IMR-90 (cell line): ENCODE measurements around the gene HIRA. TPM values are rescaled to one million over a fixed set of nuclear protein-coding genes. Genes with fewer than 3 reads are reported as not detected.
"Not testable (repeated sequence)": the region's sequence is repeated elsewhere in the genome, so short reads cannot be mapped to it uniquely, and the experiment has no call there.

ENCODE experiments used
- ATAC-seq: fragments of 200-7000 bp; cut with Tn5 transposase; 2 replicates; pipeline ENCODE4 v1.9.1; 2020; ENCODE audit warnings: low read depth, mild to moderate bottlenecking, moderate library complexity
- BruUV-seq: library from RNA; stranded (reverse); fragments of 400-500 nt; replicated peaks from 2 replicates; lab custom pipeline; 2021; lab: Mats Ljungman, UMichigan
- CTCF ChIA-PET: fragments of 300-600 bp; formaldehyde crosslinking; extraction: SDS; loops from one replicate; lab custom pipeline; 2021; ENCODE audit warnings: antibody characterized with exemption; lab: Yijun Ruan, JAX
- POLR2A ChIA-PET: fragments of 300-600 bp; sonication (Branson Sonifier 250); formaldehyde crosslinking; loops from one replicate; lab custom pipeline; 2022; ENCODE audit warnings: antibody characterized with exemption; ENCODE audit not compliant: unreplicated experiment; lab: Charles Lee
- DNase-seq: peaks from one replicate; pipeline ENCODE4 v3.0.0; 2013
- H2AFZ ChIP-seq: replicated peaks from 2 replicates; pipeline ENCODE3; 2013; ENCODE audit warnings: low read length, mild to moderate bottlenecking; ENCODE audit not compliant: poor library complexity
- H2AK5ac ChIP-seq: 2 replicates; pipeline ENCODE4 v1.6.1; 2013; ENCODE audit warnings: low read depth, low read length, inconsistent platforms
- H2AK9ac ChIP-seq: replicated peaks from 2 replicates; pipeline ENCODE3; 2013; ENCODE audit warnings: mild to moderate bottlenecking, low read depth, low read length, moderate library complexity; ENCODE audit not compliant: poor library complexity
- H2BK120ac ChIP-seq: 2 replicates; pipeline ENCODE4 v1.6.1; 2013; ENCODE audit warnings: low read depth, low read length, inconsistent platforms
- H2BK15ac ChIP-seq: 3 replicates; pipeline ENCODE4 v1.6.1; 2013; ENCODE audit warnings: low read depth, low read length, inconsistent platforms
- H2BK20ac ChIP-seq: 2 replicates; pipeline ENCODE4 v1.6.1; 2013; ENCODE audit warnings: low read depth, mild to moderate bottlenecking, inconsistent platforms, low read length, moderate library complexity
- H2BK5ac ChIP-seq: 2 replicates; pipeline ENCODE4 v1.6.1; 2013; ENCODE audit warnings: mild to moderate bottlenecking, low read depth, low read length, inconsistent platforms; ENCODE audit not compliant: poor library complexity, severe bottlenecking
- H3K14ac ChIP-seq: replicated peaks from 2 replicates; pipeline ENCODE4 v1.6.1; 2013; ENCODE audit warnings: low read depth, low read length, inconsistent platforms
- H3K18ac ChIP-seq: 2 replicates; pipeline ENCODE4 v1.6.1; 2013; ENCODE audit warnings: low read depth, low read length, control low read depth
- H3K23ac ChIP-seq: 2 replicates; pipeline ENCODE4 v1.6.1; 2013; ENCODE audit warnings: low read depth, low read length, inconsistent platforms
- H3K27ac ChIP-seq: 2 replicates; pipeline ENCODE4 v1.5.1; 2013; ENCODE audit warnings: mild to moderate bottlenecking, control low read depth, low read length; ENCODE audit not compliant: insufficient read depth
- H3K27me3 ChIP-seq: 2 replicates; pipeline ENCODE4 v1.6.1; 2013; ENCODE audit warnings: low read length; ENCODE audit not compliant: control insufficient read depth, insufficient read depth
- H3K36me3 ChIP-seq: 2 replicates; pipeline ENCODE4 v1.6.1; 2013; ENCODE audit warnings: low read length, mixed read lengths; ENCODE audit not compliant: control insufficient read depth, insufficient read depth
- H3K4ac ChIP-seq: 2 replicates; pipeline ENCODE4 v1.6.1; 2013; ENCODE audit warnings: low read depth, low read length, inconsistent platforms
- H3K4me1 ChIP-seq: 2 replicates; pipeline ENCODE4 v1.6.1; 2013; ENCODE audit warnings: low read length, mixed read lengths; ENCODE audit not compliant: control insufficient read depth, insufficient read depth
- H3K4me2 ChIP-seq: 2 replicates; pipeline ENCODE4 v1.6.1; 2013; ENCODE audit warnings: low read depth, mild to moderate bottlenecking, control low read depth, low read length, moderate library complexity
- H3K4me3 ChIP-seq: 2 replicates; pipeline ENCODE4 v1.5.1; 2013; ENCODE audit warnings: low read depth, mild to moderate bottlenecking, control low read depth, low read length, moderate library complexity; ENCODE audit not compliant: insufficient read depth
- H3K56ac ChIP-seq: 2 replicates; pipeline ENCODE4 v1.6.1; 2013; ENCODE audit warnings: low read length, inconsistent platforms; ENCODE audit not compliant: insufficient read depth; ENCODE audit errors: extremely low read depth
- H3K79me1 ChIP-seq, 2 experiments: 2 replicates each; pipeline ENCODE4 v1.6.1; 2013; ENCODE audit warnings: low read length in 2 of 2, inconsistent platforms in 1 of 2, low read depth in 1 of 2
- H3K9ac ChIP-seq: 2 replicates; pipeline ENCODE4 v1.6.1; 2013; ENCODE audit warnings: low read depth, low read length, control low read depth
- H3K9me1 ChIP-seq: 2 replicates; pipeline ENCODE4 v1.6.1; 2013; ENCODE audit warnings: low read length, inconsistent platforms; ENCODE audit not compliant: insufficient read depth
- H3K9me3 ChIP-seq: 2 replicates; pipeline ENCODE4 v1.6.1; 2013; ENCODE audit warnings: low read length; ENCODE audit not compliant: control insufficient read depth, insufficient read depth
- H4K20me1 ChIP-seq: 2 replicates; pipeline ENCODE4 v1.6.1; 2013; ENCODE audit warnings: low read length, inconsistent platforms; ENCODE audit not compliant: insufficient read depth
- H4K5ac ChIP-seq: 2 replicates; pipeline ENCODE4 v1.6.1; 2013; ENCODE audit warnings: mild to moderate bottlenecking, low read depth, low read length, control low read depth
- H4K8ac ChIP-seq, 2 experiments: 2 replicates each; pipeline ENCODE4 v1.6.1; 2013; ENCODE audit warnings: low read depth in 2 of 2, low read length in 2 of 2, control low read depth in 1 of 2, inconsistent platforms in 1 of 2
- H4K91ac ChIP-seq: 2 replicates; pipeline ENCODE4 v1.6.1; 2013; ENCODE audit warnings: low read depth, low read length, inconsistent platforms; ENCODE audit not compliant: insufficient read depth
- WGBS, 2 experiments: methylation state at CpG; one replicate each; pipeline versions ENCODE4 v1.1.5 to v1.1.7; 2013; ENCODE audit warnings: missing lambda C conversion rate in 2 of 2; ENCODE audit not compliant: insufficient read length in 1 of 2; ENCODE audit errors: extremely low coverage in 2 of 2; 5-methylcytosine and 5-hydroxymethylcytosine counted together
- dilution Hi-C: fragments of 300-500 bp; cut with HindIII; formaldehyde crosslinking; loops from one replicate; pipeline ENCODE4 v1.14.3; 2018; ENCODE audit warnings: low sequenced_read_pairs; ENCODE audit not compliant: unreplicated experiment
- in situ Hi-C: fragments of 300-500 bp; cut with MboI; formaldehyde crosslinking; loops from 3 replicates; pipeline ENCODE4 v1.14.3; 2019; ENCODE audit warnings: low sequenced_read_pairs, inconsistent platforms, mixed read lengths
- intact Hi-C: fragments of 100-400 bp; cut with micrococcal nuclease; formaldehyde crosslinking; loops from 2 replicates; pipeline ENCODE4 v1.10.0; 2022
- polyA plus RNA-seq, 3 experiments: library from polyadenylated mRNA; depleted of rRNA; stranded (reverse); fragments of >200 nt; gene quantifications; 2 replicates each; pipeline ENCODE4 v1.2.3, GENCODE V29; 2012; ENCODE audit warnings: low replicate concordance in 1 of 3
- total RNA-seq: library from RNA; depleted of rRNA; stranded (reverse); fragments of >200 nt; gene quantifications from 2 replicates; pipeline ENCODE4 v1.2.3, GENCODE V29; 2012

Gene HIRA
- total and polyA plus RNA-seq, 2 of the 4 experiments (the other 2 are of a cell fraction), result 14.5 to 24.2 TPM

GRCh38 chr22:19363541-19363940, 68.0 kb downstream of the HIRA start:
- H3K14ac ChIP-seq, H2BK15ac ChIP-seq, H3K4ac ChIP-seq, H4K20me1 ChIP-seq, ATAC-seq, H4K91ac ChIP-seq, H3K9me1 ChIP-seq, H3K9ac ChIP-seq, H3K27ac ChIP-seq, H2BK20ac ChIP-seq, dilution Hi-C loops, H3K79me1 ChIP-seq, H2BK120ac ChIP-seq, H2AFZ ChIP-seq, BruUV-seq, DNase-seq, H2BK5ac ChIP-seq, H3K4me3 ChIP-seq, H3K4me1 ChIP-seq, H4K8ac ChIP-seq, H3K27me3 ChIP-seq, H3K4me2 ChIP-seq, H2AK9ac ChIP-seq, H3K18ac ChIP-seq, CTCF ChIA-PET, H3K9me3 ChIP-seq, H2AK5ac ChIP-seq, intact Hi-C loops, H3K56ac ChIP-seq, H4K5ac ChIP-seq, H3K23ac ChIP-seq, POLR2A ChIA-PET: not testable (repeated sequence)
- WGBS, 2 experiments, result no CpG with 5 or more reads among the region's 7 CpGs
- in situ Hi-C loops, result loop anchor here (25.0 kb wide), 1 partner anchor 401 kb away; no protein-coding TSS in a partner anchor
- peaks cover 41% of the 10 kb centered on the region for H3K36me3 ChIP-seq
